Ramos (cell line): ENCODE data around the gene ABTB2.

Experiments
- in situ Hi-C: fragments of 300-500 bp; cut with MboI; formaldehyde crosslinking; loops from one replicate; pipeline ENCODE4 v1.14.3; 2022; ENCODE audit warnings: low sequenced_read_pairs; ENCODE audit not compliant: unreplicated experiment

ABTB2 gene

DNA sequence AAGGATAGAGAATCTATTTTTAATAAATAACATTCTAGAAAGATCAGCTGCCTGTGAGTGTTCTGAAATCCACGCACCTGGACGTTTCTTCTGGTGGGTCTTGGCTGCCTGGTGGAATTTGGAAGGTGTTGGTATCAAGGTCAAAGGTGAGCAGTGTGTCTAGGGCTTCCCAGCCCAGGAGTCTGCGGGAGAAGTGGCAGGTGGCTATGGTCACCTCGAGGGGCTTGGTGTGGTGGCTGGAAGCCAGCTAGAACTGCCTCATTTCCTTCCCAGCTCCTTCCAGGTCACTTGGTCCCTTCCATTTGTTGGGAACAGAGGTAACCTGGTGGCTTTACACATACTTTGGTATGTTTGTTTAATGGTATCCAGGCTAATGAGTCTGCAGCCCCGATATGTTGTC lies 210.9 kb downstream of the ABTB2 start:
- in situ Hi-C loops: no loop called here

DNA sequence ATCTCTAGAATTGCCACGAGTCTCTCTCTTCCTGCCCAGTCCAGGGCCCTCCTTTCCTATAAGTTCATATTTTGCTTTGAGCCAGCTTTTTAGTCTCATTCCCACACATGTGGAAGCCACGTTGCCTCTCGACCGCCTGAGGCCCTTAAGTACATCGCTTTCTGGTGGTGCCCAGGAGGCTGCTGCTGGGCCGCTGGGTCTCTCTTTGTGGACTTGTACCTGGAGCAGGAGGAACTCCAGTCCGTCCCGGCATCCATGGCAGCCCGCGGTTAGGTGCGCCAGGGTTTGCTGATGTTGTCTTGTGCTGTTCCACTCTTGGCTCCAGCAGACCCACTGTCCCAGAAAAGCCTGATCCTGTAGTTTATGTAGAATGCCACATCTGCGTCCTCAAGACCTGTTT lies 211.4 kb downstream of the ABTB2 start:
- in situ Hi-C loops: no loop called here

- in situ Hi-C loops: no loop called here
Observed at GRCh38 chr11:34145847-34146381, 211.9 kb downstream of the ABTB2 start.

DNA sequence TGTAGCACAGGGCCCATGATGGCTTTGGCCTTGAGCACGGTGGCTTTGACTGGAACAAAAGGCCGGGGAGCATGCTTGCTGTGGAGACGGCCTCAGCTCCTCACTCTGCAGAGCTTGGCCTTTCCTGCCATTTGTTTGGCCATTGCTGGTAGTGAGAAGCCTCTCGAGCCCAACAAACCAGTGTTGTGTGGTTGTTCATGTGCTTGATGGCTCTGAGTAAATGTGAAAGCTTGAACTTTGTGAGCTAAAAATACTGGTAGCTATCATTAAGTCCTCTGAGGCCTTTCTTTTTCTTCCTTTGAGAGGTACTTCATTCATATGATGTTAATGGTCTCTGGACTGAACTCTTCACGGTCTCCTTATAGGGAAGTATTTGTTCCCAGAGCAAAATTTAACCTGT lies 212.7 kb downstream of the ABTB2 start:
- in situ Hi-C loops: no loop called here

GRCh38 chr11:34143048-34143447 lies 214.8 kb downstream of the ABTB2 start:
- in situ Hi-C loops: no loop called here

- in situ Hi-C loops: no loop called here
Observed at GRCh38 chr11:34140149-34140548, 217.7 kb downstream of the ABTB2 start.

DNA sequence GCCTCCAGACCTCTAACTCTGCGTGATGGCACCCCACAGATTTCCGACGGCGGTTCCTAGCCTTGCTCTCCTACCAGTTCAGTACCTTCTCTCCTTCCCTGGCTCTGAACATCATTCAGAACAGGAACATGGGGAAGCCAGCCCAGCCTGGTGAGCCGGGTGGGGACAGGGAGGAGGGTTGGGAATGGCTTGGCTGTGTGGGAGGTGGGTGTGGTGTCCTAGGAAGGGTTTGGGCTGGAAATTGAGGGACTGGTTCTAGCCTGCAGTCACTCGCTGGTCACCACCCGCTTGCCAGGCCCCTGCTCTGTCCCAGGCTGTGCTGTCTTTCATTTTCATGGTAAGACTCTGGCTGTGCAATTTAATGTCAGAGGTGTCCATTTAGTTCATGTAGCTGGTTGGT lies 218.5 kb downstream of the ABTB2 start:
- in situ Hi-C loops: no loop called here

DNA sequence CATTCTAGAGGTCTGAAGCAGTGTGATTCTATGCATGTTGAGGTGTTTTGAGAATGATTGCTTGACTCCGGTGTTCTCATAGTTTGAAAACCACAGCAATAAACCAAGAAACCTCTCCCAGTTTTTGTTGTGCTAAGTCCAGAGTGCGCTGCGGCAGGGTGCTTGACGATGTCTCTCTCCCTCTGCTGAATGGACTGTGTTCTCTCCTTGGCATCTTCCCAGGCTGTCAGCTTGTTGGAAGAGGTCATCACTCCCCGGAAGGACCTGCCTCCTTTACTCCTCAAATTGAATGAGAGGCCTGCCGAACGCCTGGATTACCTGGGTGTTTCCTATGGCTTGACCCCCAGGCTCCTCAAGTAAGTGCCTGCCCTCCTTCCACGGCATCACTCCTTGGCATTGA lies 221.4 kb downstream of the ABTB2 start:
- in situ Hi-C loops: no loop called here

DNA sequence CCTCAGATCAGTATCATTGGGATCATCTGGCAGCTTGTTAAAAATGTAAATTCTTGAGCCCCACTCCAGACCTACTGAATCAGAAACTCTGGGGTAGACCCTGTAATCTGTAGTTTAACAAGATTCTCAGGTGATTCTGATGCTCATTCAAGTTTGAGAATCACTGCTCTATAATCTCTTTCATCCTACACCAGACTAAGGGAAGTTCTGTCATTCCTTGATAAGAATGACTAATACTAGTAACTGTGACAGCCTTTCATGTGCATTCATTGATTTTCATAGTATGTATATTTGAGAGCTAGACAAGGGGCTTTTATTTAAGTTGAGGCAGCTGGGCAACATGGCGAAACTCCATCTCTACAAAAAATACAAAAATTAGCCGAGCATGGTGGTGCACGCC lies 222.4 kb downstream of the ABTB2 start:
- in situ Hi-C loops: no loop called here

- in situ Hi-C loops: no loop called here
Observed at GRCh38 chr11:34134765-34135164, 223.0 kb downstream of the ABTB2 start.

DNA sequence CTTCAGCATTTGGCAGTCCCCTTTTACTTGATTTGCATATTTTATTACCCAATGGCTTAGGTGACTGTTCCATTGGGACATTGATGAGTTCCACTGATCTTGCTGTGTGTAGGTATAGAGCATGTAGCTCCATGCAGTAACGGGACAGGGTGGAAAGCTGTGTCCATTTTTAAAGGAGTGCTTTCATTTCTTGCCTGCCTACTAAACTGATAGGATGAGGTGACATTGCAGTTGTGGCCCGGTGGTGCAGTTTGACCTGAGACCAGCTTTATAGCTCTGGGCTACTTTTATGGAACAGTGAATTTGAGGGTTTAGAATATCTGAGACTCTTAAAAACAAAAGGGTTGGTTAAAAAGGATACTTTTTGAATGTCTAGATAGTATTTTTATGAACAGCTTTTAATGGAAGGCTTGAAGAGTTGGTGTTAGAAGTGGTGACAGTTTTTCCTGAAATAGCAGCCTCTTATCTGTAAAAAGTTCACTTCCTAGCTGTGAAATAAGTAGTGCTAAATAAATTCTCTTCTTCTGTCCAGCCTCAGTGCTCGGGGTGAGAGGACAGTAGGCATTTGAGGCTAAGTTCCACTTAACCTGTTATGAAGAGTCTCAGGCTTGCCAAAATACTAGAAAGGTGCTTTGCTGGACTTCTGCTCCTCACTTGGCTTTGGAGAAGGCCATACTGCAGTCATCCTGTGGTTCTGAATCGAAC lies 225.4 kb downstream of the ABTB2 start:
- in situ Hi-C loops: no loop called here

- in situ Hi-C loops: no loop called here
Observed at GRCh38 chr11:34128824-34129223, 229.0 kb downstream of the ABTB2 start.

GRCh38 chr11:34126959-34127848 lies 230.6 kb downstream of the ABTB2 start:
- in situ Hi-C loops: no loop called here

GRCh38 chr11:34124885-34125668 lies 232.7 kb downstream of the ABTB2 start:
- in situ Hi-C loops: no loop called here

DNA sequence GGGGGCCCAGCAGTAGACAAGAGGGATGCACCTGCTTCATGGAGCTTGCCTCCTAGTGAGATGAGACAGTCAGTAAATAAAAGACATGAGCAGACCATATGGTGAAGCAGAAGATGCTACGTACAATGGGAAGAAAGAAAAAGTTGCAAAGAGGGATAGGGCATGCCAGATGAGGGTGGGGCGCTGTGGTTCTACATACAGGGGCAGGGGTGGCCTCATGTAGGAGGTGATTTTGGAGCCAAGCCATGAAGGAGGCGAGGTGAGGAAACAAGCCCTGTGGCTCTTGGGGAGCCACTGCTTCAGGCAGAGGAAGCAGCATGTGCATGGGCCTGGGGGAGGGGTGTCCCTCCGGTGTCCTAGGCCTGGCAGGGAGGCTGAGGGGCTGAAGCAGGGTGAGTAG lies 237.2 kb downstream of the ABTB2 start:
- in situ Hi-C loops: no loop called here

DNA sequence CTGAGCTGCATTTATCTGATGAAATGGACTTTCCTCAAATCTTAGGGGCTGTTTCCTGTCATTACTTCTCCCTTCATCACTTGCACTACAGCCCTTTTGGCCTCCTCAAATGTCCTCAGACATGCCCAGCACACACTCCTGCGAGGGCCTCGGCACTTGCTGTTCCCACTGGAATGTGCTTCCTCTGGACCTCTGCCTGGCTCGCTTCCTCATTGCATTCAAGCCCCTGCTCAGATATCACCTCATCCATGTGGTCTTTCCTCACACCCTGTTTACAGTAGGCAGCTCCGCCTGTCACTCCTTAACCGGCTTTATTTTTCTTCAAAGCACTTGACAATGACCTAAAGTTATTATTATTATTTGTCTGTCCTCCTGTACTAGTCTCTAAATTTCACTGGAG lies 243.3 kb downstream of the ABTB2 start:
- in situ Hi-C loops: no loop called here

DNA sequence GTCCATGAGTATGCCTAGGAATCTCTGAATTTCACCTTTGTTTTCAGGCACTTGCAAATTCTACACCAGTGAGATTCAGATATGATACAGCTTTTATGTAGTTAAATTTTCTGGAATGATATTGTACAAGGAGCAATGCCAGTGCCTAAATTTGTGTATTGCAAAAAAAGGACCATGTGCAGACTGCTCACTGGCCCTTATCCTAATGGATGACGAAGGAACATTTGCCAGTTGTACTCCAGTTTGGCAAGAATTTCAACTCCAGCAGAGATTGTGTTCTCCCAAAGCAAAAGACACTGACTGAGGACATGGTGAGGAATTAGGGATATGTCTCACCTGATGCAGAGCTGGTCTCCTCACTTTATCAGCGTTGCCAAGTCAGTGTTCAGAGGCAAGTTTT lies 243.8 kb downstream of the ABTB2 start:
- in situ Hi-C loops: no loop called here

GRCh38 chr11:34111722-34112270 lies 246.0 kb downstream of the ABTB2 start:
- in situ Hi-C loops: no loop called here

- in situ Hi-C loops: no loop called here
Observed at GRCh38 chr11:34105957-34106504, 251.8 kb downstream of the ABTB2 start.
